Neutrophil (primary cell): ENCODE results near the gene SREBF2.
"Not testable (repeated sequence)": the region's sequence is repeated elsewhere in the genome, so short reads cannot be mapped to it uniquely, and the experiment has no call there.

Experiments
- H3K27ac ChIP-seq: fragments of 200-600 bp; sonication (generic); 2 replicates; pipeline ENCODE4 v1.5.1; 2016; ENCODE audit warnings: mild to moderate bottlenecking, moderate library complexity
- H3K27me3 ChIP-seq: fragments of 200-600 bp; sonication (generic); 2 replicates; pipeline ENCODE4 v1.6.0; 2016; ENCODE audit warnings: mild to moderate bottlenecking
- H3K36me3 ChIP-seq: fragments of 200-600 bp; sonication (generic); 2 replicates; pipeline ENCODE4 v1.5.1; 2017
- H3K4me1 ChIP-seq, 2 experiments: fragments of 200-600 bp in 1 of 2; sonication (generic) in 1 of 2; 1 replicate in 1 of 2; 2 replicates in 1 of 2; pipeline versions ENCODE4 v1.5.1 to v1.6.1; 2013 to 2016; ENCODE audit warnings: low read depth in 1 of 2, low read length in 1 of 2, mild to moderate bottlenecking in 1 of 2, moderate library complexity in 1 of 2; ENCODE audit not compliant: control insufficient read depth in 1 of 2, insufficient read depth in 1 of 2
- H3K4me3 ChIP-seq, 2 experiments: fragments of 200-600 bp in 1 of 2; sonication (generic) in 1 of 2; 1 replicate in 1 of 2; 2 replicates in 1 of 2; pipeline ENCODE4 v1.5.1; 2013 to 2016; ENCODE audit warnings: low read depth in 1 of 2, low read length in 1 of 2, mild to moderate bottlenecking in 1 of 2, moderate library complexity in 1 of 2
- H3K9me3 ChIP-seq: fragments of 200-600 bp; sonication (generic); 2 replicates; pipeline ENCODE4 v1.5.1; 2016
- TF ChIP-seq, protein P1 (sequence below): fragments of 200-600 bp; sonication (generic); IDR thresholded peaks from 2 replicates; pipeline ENCODE4 v1.5.1; 2016; ENCODE audit warnings: antibody characterized with exemption

The SREBF2 gene

GRCh38 chr22:41947424-41948080 is 114.6 kb downstream of the SREBF2 start:
- Histone ChIP-seq H3K36me3 (no peaks in the 10 kb centered on the region), H3K4me3 (peak overlapping the region; percentile 73 to 79), H3K9me3 (no peaks in the 10 kb centered on the region), H3K27ac (no peak overlapping the region), H3K4me1 (peaks cover 18% of the 10 kb centered on the region in 2 experiments), H3K27me3 (no peaks in the 10 kb centered on the region)
- TF ChIP-seq, protein P1, sequence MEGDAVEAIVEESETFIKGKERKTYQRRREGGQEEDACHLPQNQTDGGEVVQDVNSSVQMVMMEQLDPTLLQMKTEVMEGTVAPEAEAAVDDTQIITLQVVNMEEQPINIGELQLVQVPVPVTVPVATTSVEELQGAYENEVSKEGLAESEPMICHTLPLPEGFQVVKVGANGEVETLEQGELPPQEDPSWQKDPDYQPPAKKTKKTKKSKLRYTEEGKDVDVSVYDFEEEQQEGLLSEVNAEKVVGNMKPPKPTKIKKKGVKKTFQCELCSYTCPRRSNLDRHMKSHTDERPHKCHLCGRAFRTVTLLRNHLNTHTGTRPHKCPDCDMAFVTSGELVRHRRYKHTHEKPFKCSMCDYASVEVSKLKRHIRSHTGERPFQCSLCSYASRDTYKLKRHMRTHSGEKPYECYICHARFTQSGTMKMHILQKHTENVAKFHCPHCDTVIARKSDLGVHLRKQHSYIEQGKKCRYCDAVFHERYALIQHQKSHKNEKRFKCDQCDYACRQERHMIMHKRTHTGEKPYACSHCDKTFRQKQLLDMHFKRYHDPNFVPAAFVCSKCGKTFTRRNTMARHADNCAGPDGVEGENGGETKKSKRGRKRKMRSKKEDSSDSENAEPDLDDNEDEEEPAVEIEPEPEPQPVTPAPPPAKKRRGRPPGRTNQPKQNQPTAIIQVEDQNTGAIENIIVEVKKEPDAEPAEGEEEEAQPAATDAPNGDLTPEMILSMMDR, result no peak

DNA sequence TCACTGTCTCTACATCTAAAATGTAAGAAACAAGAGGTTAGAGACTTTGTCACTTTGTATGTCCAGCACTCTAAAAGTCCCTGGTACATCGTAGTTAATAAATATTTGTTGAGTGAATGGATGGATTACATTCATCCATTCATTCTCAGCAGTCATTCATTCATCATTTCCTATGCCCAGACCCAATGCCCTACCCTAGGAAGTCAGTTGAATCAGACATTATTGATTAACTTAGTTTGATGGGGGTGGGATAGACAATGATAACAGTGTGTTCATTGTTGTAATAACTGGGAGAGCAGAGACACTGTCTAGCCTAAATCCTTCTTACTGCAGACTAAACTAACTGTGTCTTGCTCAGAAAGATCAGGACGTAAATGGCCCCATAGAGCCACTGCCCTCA is 115.2 kb downstream of the SREBF2 start:
- no peaks in the 10 kb centered on the region for H3K27me3 ChIP-seq
- H3K27ac ChIP-seq, result no peak overlapping the region
- H3K36me3 ChIP-seq, result no peaks in the 10 kb centered on the region
- no peaks in the 10 kb centered on the region for H3K9me3 ChIP-seq
- TF ChIP-seq, protein P1, result no peak
- no peak overlapping the region for H3K4me3 ChIP-seq
- peaks cover 18% of the 10 kb centered on the region in 2 experiments for H3K4me1 ChIP-seq

GRCh38 chr22:41948928-41949296 is 116.0 kb downstream of the SREBF2 start:
- H3K4me3 ChIP-seq, H3K27ac ChIP-seq, H3K27me3 ChIP-seq, H3K36me3 ChIP-seq, H3K9me3 ChIP-seq: not testable (repeated sequence)
- peaks cover 18% of the 10 kb centered on the region in 2 experiments for H3K4me1 ChIP-seq

GRCh38 chr22:41949297-41949965 is 116.5 kb downstream of the SREBF2 start:
- Histone ChIP-seq H3K4me3 (no peak overlapping the region), H3K9me3 (no peaks in the 10 kb centered on the region), H3K4me1 (peaks cover 18% of the 10 kb centered on the region in 2 experiments), H3K27me3 (no peaks in the 10 kb centered on the region), H3K36me3 (no peaks in the 10 kb centered on the region), H3K27ac (no peak overlapping the region)
- TF ChIP-seq, protein P1, result no peak

GRCh38 chr22:41951898-41952474 is 119.1 kb downstream of the SREBF2 start, which contains the start of gene SMIM45:
Gene SMIM45 (plus strand): TSS chr22:41952150.
- no peaks in the 10 kb centered on the region for H3K27me3 ChIP-seq
- H3K36me3 ChIP-seq, result no peaks in the 10 kb centered on the region
- TF ChIP-seq, protein P1, result no peak
- no peak within 1 kb of the TSS for H3K4me3 ChIP-seq
- H3K4me1 ChIP-seq, result peaks cover 1 to 3% of the 10 kb centered on the region in 2 experiments
- no peak within 1 kb of the TSS for H3K27ac ChIP-seq
- H3K9me3 ChIP-seq, result no peaks in the 10 kb centered on the region

- Histone ChIP-seq H3K27ac (no peak overlapping the region), H3K27me3 (peaks cover 5% of the 10 kb centered on the region), H3K36me3 (no peaks in the 10 kb centered on the region), H3K4me3 (no peak overlapping the region), H3K9me3 (no peaks in the 10 kb centered on the region), H3K4me1 (peaks cover 0 to 5% of the 10 kb centered on the region in 2 experiments)
- TF ChIP-seq, protein P1, result no peak
These were observed 119.8 kb downstream of the SREBF2 start for GRCh38 chr22:41952713-41953112.
